Spleen (tissue), 7 donors: Measurements from ENCODE around the gene OR1I1.

ENCODE experiments used
- POLR2A ChIP-seq, 3 donors: fragments of 450-650 bp; IDR thresholded peaks; one replicate each; pipeline ENCODE4 v1.5.1; 2017; ENCODE audit warnings: antibody characterized with exemption in 3 of 3, mild to moderate bottlenecking in 1 of 3
- TF ChIP-seq, protein P1 (sequence below), 11 experiments: fragments of 200-600 bp in 7 of 11; fragments of 450-650 bp in 4 of 11; sonication (generic) in 4 of 11; IDR thresholded peaks in 8 of 11; conservative IDR thresholded peaks in 3 of 11; 1 replicate in 7 of 11; 2 replicates in 4 of 11; pipeline versions ENCODE4 v1.4.0 to v1.8.0; 2016 to 2021; ENCODE audit warnings: antibody characterized with exemption in 11 of 11, inconsistent platforms in 4 of 11, mild to moderate bottlenecking in 1 of 11
- donor health status: DM: no; HTN: no; CAD: no; lungs with moderate emphysema.
- donor health status: DM: no; HTN: no; CAD: no.
- donor health status: DM: no; HTN: no; CAD: no.

DNA sequence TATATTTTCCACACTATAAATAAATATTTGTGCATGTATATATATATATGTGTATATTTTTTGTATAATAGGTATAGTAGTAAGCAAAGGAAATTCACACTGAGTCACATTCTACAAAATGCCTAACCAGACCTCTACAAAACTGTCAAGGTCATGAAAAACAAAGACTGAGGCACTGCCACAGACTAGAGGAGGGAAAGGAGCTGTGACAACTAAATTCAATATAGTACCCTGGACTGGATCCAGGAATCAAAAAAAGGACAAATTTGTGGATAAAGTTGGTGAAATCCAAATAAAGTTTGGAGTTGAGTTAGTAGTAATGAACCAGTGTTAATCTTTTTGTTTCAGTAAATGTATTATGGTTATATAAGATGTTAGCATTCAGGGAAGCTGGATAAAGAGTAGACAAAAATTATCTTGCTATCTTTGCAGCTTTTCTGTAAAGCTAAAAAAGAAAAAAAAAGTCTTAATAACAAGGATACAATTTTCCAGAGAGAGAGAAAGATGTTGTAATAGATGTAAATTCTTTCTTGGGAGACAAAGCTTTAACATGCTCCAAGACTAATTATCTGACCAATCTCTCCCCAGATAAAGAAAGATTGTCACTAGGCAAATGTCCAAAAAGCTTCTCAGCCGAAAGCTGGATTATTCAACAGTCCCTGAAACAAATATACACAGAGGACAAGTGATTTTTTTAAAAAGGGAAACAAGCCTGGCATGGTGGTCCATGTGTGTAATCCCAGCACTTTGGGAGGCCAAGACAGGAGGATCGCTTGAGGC, 44.3 kb downstream of the OR1I1 start:
- TF ChIP-seq, protein P1, sequence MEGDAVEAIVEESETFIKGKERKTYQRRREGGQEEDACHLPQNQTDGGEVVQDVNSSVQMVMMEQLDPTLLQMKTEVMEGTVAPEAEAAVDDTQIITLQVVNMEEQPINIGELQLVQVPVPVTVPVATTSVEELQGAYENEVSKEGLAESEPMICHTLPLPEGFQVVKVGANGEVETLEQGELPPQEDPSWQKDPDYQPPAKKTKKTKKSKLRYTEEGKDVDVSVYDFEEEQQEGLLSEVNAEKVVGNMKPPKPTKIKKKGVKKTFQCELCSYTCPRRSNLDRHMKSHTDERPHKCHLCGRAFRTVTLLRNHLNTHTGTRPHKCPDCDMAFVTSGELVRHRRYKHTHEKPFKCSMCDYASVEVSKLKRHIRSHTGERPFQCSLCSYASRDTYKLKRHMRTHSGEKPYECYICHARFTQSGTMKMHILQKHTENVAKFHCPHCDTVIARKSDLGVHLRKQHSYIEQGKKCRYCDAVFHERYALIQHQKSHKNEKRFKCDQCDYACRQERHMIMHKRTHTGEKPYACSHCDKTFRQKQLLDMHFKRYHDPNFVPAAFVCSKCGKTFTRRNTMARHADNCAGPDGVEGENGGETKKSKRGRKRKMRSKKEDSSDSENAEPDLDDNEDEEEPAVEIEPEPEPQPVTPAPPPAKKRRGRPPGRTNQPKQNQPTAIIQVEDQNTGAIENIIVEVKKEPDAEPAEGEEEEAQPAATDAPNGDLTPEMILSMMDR (IDR thresholded peaks at IDR 0.05 in 8 of 11, conservative IDR thresholded peaks at IDR 0.05 in 3 of 11): no peak
- no peak for TF ChIP-seq POLR2A (IDR thresholded peaks at IDR 0.05)
